Small intestine (tissue), 7 donors: ENCODE measurements around the gene PDCD4. TPM values are rescaled to one million over a fixed set of nuclear protein-coding genes. Genes with fewer than 3 reads are reported as not detected.

ENCODE experiments used
- DNase-seq, 2 donors: peaks; one replicate each; pipeline versions ENCODE4 v3.0.0 to v3.0.0-alpha.2; 2013
- FAIRE-seq: peaks from 2 replicates; lab custom pipeline; 2012; peaks lifted over from hg19 to GRCh38; lab: Jason Lieb, UNC
- H3K27ac ChIP-seq, 3 donors: one replicate each; pipeline ENCODE4 v1.5.1; 2013; ENCODE audit warnings: low read length in 2 of 3, mild to moderate bottlenecking in 2 of 3, control low read depth in 1 of 3, inconsistent platforms in 1 of 3, low read depth in 1 of 3, moderate library complexity in 1 of 3
- H3K27me3 ChIP-seq, 3 donors: one replicate each; pipeline ENCODE4 v1.6.1; 2013; ENCODE audit warnings: low read length in 3 of 3, inconsistent platforms in 1 of 3; ENCODE audit not compliant: control insufficient read depth in 3 of 3, insufficient read depth in 3 of 3
- H3K36me3 ChIP-seq, 3 donors: one replicate each; pipeline ENCODE4 v1.6.1; 2013; ENCODE audit warnings: low read length in 3 of 3, inconsistent platforms in 1 of 3, low read depth in 1 of 3, mild to moderate bottlenecking in 1 of 3, moderate library complexity in 1 of 3; ENCODE audit not compliant: control insufficient read depth in 3 of 3, insufficient read depth in 2 of 3
- H3K4me1 ChIP-seq, 3 donors: one replicate each; pipeline ENCODE4 v1.6.1; 2013; ENCODE audit warnings: low read length in 2 of 3, inconsistent platforms in 1 of 3, low read depth in 1 of 3, mild to moderate bottlenecking in 1 of 3, moderate library complexity in 1 of 3; ENCODE audit not compliant: control insufficient read depth in 3 of 3, insufficient read depth in 2 of 3
- H3K4me3 ChIP-seq, 3 donors: one replicate each; pipeline ENCODE4 v1.5.1; 2013; ENCODE audit warnings: low read length in 3 of 3, control low read depth in 1 of 3, inconsistent platforms in 1 of 3, low read depth in 1 of 3, mild to moderate bottlenecking in 1 of 3, moderate library complexity in 1 of 3
- H3K9me3 ChIP-seq, 2 donors: one replicate each; pipeline ENCODE4 v1.6.1; 2013; ENCODE audit warnings: low read depth in 1 of 2, low read length in 1 of 2; ENCODE audit not compliant: control insufficient read depth in 2 of 2, insufficient read depth in 1 of 2
- WGBS, 3 donors: extraction: QIAGEN DNeasy Blood & Tissue Kit; methylation state at CpG; one replicate each; pipeline ENCODE4 v1.1.7; 2013; 5-methylcytosine and 5-hydroxymethylcytosine counted together
- polyA plus RNA-seq, 4 donors: library from polyadenylated mRNA; stranded (reverse) in 3 of 4; unstranded in 1 of 4; fragments of 200-250 nt in 3 of 4; fragments of 120-200 nt in 1 of 4; gene quantifications; one replicate each; pipeline versions ENCODE4 v1.2.1 to v1.2.3, GENCODE V29; 2013
- donor health status: healthy with polysubstance abuse.
- donor health status: control.
- donor health status: control.
- donor health status: Bipolar disorder and iron deficiency.
- donor health status: healthy.

The PDCD4 gene
- polyA plus RNA-seq, 4 donors: 111 to 346 (median 216) TPM

DNA sequence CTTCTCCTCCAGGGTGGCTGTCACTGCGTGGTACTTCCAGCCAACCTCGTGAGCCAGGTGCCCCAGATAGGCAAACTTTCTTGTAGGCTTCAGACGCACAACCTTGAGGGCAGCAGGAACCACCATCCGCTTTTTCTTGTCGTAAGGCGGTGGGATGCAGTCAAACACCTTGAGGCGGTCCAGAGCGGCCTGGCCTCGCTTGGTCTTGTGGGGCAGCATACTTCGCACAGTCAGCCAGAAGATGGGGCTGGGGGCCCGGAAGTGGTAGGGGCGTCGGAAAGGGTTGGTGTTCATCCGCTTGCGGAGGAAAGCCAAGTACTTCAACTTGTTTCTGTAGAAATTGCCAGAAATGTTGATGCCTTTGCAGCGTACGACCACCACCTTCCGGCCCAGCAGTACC, 65.0 kb downstream of the PDCD4 start:
- Histone ChIP-seq H3K4me3 (no peak overlapping the region), H3K4me1 (peaks cover 0 to 4% (median 3%) of the 10 kb centered on the region in 3 donors), H3K27me3 (no peaks in the 10 kb centered on the region), H3K9me3 (no peaks in the 10 kb centered on the region), H3K27ac (no peak overlapping the region), H3K36me3 (peaks cover 0 to 17% (median 0%) of the 10 kb centered on the region in 3 donors)
- 97 to 98% (median 98%) methylated on average over 18 of the region's 18 CpGs for WGBS, 3 donors
- FAIRE-seq: no peak
- no peak for DNase-seq

DNA sequence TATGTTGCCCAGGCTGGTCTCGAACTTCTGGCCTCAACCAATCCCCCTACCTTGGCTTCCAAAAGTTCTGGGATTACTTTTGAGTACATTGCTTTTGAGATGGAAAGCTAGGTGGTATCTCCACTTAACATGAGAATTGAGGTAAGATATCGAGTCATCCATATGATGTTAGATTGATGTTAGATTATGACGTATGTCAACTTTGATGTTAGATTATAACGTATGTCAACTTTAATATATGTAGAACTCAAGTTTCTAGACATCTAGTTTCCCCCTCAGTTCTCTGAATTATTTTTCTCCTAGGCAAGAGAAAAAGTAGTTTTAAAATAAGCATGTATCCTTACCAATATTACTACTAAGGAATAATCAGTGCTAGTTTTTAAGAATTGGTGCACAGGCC, 67.7 kb downstream of the PDCD4 start:
- Histone ChIP-seq H3K36me3 (peaks cover 0 to 19% (median 2%) of the 10 kb centered on the region in 3 donors), H3K27me3 (no peaks in the 10 kb centered on the region), H3K4me1 (no peaks in the 10 kb centered on the region), H3K9me3 (peaks cover 0 to 3% of the 10 kb centered on the region in 2 donors), H3K27ac (no peak overlapping the region), H3K4me3 (no peak overlapping the region)
- no peak for FAIRE-seq
- DNase-seq: no peak
- 96 to 98% (median 96%) methylated on average over 4 of the region's 4 CpGs for WGBS, 3 donors

DNA sequence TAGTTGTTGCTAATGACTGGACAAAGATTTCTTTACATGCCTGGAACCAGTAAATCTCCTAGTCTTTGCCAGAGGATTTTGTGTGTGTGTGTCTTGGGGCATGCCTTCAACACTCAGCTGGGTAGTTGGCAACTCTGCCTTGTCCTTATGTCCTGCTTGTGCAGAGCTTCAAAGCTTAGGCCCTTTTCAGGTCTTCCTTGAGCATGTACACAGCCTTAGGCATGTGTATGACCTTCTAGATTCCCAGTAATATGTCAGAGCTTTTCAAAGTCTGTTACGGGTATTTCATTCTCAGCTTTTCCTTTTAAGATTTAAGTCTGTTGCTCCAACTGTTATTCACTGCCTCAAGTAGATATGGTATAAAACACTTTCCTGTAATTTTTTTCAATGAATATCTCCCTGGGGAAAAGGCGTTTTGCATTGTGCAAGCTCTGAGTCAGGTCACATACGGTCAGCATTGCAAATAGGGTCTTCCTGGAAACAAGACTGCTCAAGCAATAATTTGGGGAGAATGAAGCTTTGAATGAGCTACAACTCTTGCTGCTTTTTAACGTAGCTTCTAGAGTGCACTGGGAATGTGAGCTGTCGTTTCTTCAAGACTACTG, 73.2 kb downstream of the PDCD4 start:
- DNase-seq: no peak
- H3K4me1 ChIP-seq: no peaks in the 10 kb centered on the region
- no peak overlapping the region for H3K4me3 ChIP-seq
- peaks cover 0 to 3% of the 10 kb centered on the region in 2 donors for H3K9me3 ChIP-seq
- peaks cover 0 to 13% (median 2%) of the 10 kb centered on the region in 3 donors for H3K36me3 ChIP-seq
- FAIRE-seq: no peak
- no peak overlapping the region for H3K27ac ChIP-seq
- 79 to 90% (median 89%) methylated on average over 5 of the region's 5 CpGs for WGBS, 3 donors
- no peaks in the 10 kb centered on the region for H3K27me3 ChIP-seq

DNA sequence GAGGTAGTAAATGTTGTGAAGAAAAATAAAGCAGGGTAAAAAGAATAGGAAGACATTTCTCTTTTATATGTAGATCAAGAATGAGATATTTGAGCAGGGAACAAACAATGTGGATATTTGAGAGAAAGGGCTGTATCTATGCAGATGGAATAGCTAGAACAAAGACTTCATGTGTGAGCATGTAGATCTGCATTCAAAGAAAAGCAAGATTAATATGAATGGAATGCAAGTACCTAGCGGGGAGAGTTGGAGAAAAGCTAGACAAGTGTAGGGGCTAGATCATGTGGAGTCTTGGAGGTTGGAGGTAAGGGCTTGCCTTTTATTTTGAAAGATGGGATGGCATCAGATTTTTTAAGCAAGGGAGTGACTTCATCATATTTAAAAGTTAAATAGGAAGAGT, 74.8 kb downstream of the PDCD4 start:
- no peaks in the 10 kb centered on the region for H3K4me1 ChIP-seq
- DNase-seq (no peak), FAIRE-seq (no peak)
- no peaks in the 10 kb centered on the region for H3K27me3 ChIP-seq
- H3K27ac ChIP-seq: no peak overlapping the region
- H3K4me3 ChIP-seq: no peak overlapping the region
- H3K9me3 ChIP-seq: peaks cover 0 to 3% of the 10 kb centered on the region in 2 donors
- WGBS, 3 donors: 87 to 100% (median 94%) methylated on average over 1 of the region's 1 CpG
- H3K36me3 ChIP-seq: peaks cover 0 to 6% (median 2%) of the 10 kb centered on the region in 3 donors

DNA sequence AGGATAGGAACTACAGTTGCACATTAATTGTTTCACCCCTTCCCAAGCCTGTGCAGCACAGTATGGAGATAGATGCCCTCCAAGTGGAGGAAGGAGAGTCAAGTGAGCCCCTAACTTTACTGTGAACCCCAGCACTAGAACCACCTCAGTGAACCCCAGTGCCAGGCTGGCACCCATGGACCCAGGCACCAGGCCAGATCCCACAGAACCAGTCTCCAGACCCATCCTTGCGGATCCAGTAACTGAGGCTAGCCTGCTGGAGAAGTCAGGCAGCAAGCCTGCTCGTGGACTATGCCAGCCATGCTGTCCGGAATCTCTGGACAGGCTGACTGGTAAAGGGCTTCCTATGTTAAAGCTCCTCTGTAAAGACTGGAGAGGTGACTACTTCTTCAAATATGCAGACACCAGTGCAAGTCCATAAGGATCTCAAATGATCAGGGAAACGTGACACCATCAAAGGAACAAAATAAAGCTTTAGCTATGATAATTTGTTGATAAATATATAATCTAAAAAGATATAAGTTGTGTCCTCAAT, 75.4 kb downstream of the PDCD4 start:
- Histone ChIP-seq H3K27ac (no peak overlapping the region), H3K36me3 (peaks cover 0 to 9% (median 2%) of the 10 kb centered on the region in 3 donors), H3K9me3 (peaks cover 0 to 3% of the 10 kb centered on the region in 2 donors), H3K4me1 (no peaks in the 10 kb centered on the region), H3K4me3 (no peak overlapping the region), H3K27me3 (no peaks in the 10 kb centered on the region)
- DNase-seq (no peak), FAIRE-seq (no peak)
- WGBS, 3 donors: 71 to 82% (median 77%) methylated on average over 4 of the region's 4 CpGs

Other genes with a start within 250 kb of the PDCD4 start
- under 1 TPM in 3 of 4 donors, not detected in 1; under 0.01 to 0.52 (median 0.36) TPM for gene RBM20, start 227.6 kb upstream of the PDCD4 start, polyA plus RNA-seq
- 10 to 100 TPM; 10.7 to 21.1 (median 17.5) TPM for gene BBIP1, start 47.3 kb downstream of the PDCD4 start, polyA plus RNA-seq
- 10 to 100 TPM; 17.8 to 34.5 (median 25.3) TPM for gene SHOC2, start 47.7 kb downstream of the PDCD4 start, polyA plus RNA-seq
- gene ADRA2A, start 205.1 kb downstream of the PDCD4 start, polyA plus RNA-seq: 10 to 100 TPM in 2 of 4 donors, 1 to 10 TPM in 2; 1.1 to 19.3 (median 6.6) TPM